Measurements from ENCODE around the gene POPDC2. TPM values are rescaled to one million over a fixed set of nuclear protein-coding genes. Genes with fewer than 3 reads are reported as not detected.

The POPDC2 gene
- total and polyA plus RNA-seq, 8 donors, result 1.4 to 10.7 (median 8.7) TPM

DNA sequence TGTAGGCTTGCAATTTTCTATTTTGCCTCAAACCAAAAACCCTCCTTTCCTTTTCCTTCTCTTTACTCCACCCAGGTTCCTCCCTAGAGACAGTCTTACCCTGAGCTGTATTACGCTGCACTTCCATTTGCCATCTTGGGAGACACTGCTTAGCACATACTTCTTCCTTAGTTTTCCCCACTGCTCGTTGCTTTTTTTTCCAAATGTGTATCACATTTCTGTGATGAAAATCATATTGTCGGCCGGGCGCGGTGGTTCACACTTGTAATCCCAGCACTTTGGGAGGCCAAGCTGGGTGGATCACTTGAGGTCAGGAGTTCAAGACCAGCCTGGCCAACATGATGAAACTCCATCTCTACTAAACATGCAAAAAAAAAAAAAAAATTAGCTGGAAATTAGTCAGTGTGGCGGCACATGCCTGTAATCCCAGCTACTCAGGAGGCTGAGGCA, 29.5 kb downstream of the POPDC2 start:
- Histone ChIP-seq H3K9me3 (no peaks in the 10 kb centered on the region), H3K36me3 (no peaks in the 10 kb centered on the region), H3K4me3 (no peak overlapping the region), H3K4me1 (peaks cover 0 to 18% (median 9%) of the 10 kb centered on the region in 4 donors), H3K27ac (peak overlapping the region in 3 of 5 donors; percentile 53 to 73 (median 66)), H3K27me3 (no peaks in the 10 kb centered on the region)
- TF ChIP-seq POLR2A (IDR thresholded peaks at IDR 0.05) (no peak), EP300 (IDR thresholded peaks at IDR 0.05) (no peak), POLR2AphosphoS5 (IDR thresholded peaks at IDR 0.05) (no peak)
- TF ChIP-seq, protein P1, sequence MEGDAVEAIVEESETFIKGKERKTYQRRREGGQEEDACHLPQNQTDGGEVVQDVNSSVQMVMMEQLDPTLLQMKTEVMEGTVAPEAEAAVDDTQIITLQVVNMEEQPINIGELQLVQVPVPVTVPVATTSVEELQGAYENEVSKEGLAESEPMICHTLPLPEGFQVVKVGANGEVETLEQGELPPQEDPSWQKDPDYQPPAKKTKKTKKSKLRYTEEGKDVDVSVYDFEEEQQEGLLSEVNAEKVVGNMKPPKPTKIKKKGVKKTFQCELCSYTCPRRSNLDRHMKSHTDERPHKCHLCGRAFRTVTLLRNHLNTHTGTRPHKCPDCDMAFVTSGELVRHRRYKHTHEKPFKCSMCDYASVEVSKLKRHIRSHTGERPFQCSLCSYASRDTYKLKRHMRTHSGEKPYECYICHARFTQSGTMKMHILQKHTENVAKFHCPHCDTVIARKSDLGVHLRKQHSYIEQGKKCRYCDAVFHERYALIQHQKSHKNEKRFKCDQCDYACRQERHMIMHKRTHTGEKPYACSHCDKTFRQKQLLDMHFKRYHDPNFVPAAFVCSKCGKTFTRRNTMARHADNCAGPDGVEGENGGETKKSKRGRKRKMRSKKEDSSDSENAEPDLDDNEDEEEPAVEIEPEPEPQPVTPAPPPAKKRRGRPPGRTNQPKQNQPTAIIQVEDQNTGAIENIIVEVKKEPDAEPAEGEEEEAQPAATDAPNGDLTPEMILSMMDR (IDR thresholded peaks at IDR 0.05), result no peak
- no peak for DNase-seq
- 83 to 90% (median 86%) methylated on average over 7 of the region's 7 CpGs for WGBS, 5 donors
- intact Hi-C loops (cut with DNase I; ENCODE audit: low total_unique reads), result no loop called here

DNA sequence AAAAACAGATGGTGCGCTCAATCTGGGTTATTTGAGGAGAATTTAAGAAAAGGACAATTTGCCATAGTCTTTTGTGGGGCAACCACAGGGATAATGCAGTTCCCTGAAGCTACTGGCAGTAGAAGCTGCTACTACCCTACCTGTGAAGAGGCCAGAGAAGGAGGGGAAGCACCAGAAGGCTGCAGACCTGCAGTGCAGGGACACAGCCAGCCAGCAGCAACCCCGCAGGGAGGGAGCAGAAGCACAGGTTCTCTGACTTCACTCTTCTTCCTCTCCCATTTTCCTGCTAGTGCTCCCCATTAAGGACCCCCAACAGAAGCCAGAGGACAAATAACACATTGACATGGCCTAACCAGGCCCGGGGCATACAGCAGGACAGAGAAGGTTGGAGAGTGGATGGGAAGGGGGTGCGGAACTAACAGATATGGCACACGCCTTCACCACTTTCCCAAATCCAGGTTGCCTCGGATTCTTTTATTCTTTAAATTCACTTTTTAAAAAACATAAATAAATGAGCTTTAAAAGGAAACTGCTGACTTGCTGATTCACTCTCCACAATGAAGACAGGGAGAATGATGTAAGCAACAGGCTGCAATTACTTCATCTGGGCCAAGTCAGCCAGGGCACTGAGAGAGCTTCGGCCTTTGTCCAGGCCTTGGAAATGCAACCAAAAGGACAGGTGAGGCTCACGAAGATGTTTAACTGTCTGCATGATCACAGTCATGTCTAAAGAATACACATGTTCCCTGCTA, 30.1 kb downstream of the POPDC2 start:
- WGBS, 5 donors, result 78 to 91% (median 83%) methylated on average over 7 to 8 of the region's 8 CpGs
- Histone ChIP-seq H3K9me3 (no peaks in the 10 kb centered on the region), H3K4me3 (no peak overlapping the region), H3K36me3 (no peaks in the 10 kb centered on the region), H3K27ac (peak overlapping the region in 4 of 5 donors; percentile 25 to 73 (median 60)), H3K4me1 (peaks cover 0 to 18% (median 9%) of the 10 kb centered on the region in 4 donors), H3K27me3 (no peaks in the 10 kb centered on the region)
- peak in 1 of 2 donors; percentile 23 for DNase-seq
- TF ChIP-seq, protein P1 (IDR thresholded peaks at IDR 0.05), result no peak
- no peak for TF ChIP-seq POLR2A (IDR thresholded peaks at IDR 0.05)
- no peak for TF ChIP-seq POLR2AphosphoS5 (IDR thresholded peaks at IDR 0.05)
- no peak for TF ChIP-seq EP300 (IDR thresholded peaks at IDR 0.05)
- intact Hi-C loops (cut with DNase I; ENCODE audit: low total_unique reads), result no loop called here

DNA sequence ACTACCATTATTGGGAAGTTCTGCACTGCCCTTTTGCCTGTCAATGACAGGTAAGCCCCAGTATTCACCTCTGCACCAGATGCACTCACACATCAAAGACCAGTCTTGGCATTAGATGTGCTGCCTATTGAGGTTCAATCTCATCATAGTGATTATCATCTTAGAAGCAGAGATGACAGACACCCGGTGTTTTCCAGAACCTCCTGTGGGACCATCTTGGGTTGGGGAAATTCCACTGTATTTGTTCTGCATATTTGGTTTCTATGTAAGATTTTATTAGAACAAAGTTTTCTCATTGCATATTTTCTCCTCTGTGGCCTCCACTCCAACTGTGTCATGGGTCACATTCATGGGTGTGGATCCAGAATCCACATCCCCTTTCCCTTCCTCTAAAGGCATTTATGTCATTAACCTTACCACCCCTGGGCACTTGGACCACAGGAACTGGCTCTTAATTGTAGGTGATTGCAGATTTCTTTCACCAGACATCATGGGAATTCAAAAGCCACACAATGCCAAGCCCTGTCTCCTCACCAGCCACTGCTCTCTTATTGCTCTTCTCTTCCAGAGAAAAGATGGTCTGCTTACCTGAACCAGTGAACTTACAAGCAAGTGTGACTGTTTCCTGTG, 31.5 kb downstream of the POPDC2 start:
- Histone ChIP-seq H3K4me1 (peaks cover 0 to 18% (median 9%) of the 10 kb centered on the region in 4 donors), H3K36me3 (no peaks in the 10 kb centered on the region), H3K9me3 (no peaks in the 10 kb centered on the region), H3K27ac (peak overlapping the region in 3 of 5 donors; percentile 14 to 73 (median 24)), H3K27me3 (no peaks in the 10 kb centered on the region), H3K4me3 (no peak overlapping the region)
- DNase-seq, result peak in 1 of 2 donors; percentile 46
- intact Hi-C loops (cut with DNase I; ENCODE audit: low total_unique reads), result no loop called here
- TF ChIP-seq, protein P1 (IDR thresholded peaks at IDR 0.05), result no peak
- peak in 1 of 3 donors; percentile 15 for TF ChIP-seq POLR2AphosphoS5 (IDR thresholded peaks at IDR 0.05)
- TF ChIP-seq EP300 (IDR thresholded peaks at IDR 0.05), result no peak
- 41 to 74% (median 65%) methylated on average over 1 of the region's 1 CpG for WGBS, 5 donors

DNA sequence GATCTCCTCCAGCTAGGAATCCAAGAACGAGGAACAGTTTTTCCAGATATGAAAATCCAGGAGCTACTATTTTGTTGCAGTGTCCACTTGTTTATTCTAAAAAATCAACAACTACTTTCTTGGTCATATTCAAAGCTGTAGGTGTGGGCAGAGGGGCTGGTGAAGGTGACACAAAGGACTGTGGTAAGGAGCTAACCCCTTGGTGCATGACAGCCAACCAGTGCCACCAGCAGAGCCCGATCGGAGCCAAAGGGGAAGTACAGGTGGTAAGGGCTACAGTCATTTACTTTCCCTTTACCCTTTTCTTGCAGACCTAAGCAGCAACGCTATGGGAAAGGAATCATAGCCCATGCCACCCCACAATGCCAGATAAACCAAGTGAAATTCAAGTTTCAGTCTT, 32.0 kb downstream of the POPDC2 start:
- Histone ChIP-seq H3K4me3 (no peak overlapping the region), H3K9me3 (no peaks in the 10 kb centered on the region), H3K27me3 (no peaks in the 10 kb centered on the region), H3K27ac (peak overlapping the region in 3 of 5 donors; percentile 14 to 73 (median 24)), H3K36me3 (no peaks in the 10 kb centered on the region), H3K4me1 (peaks cover 0 to 18% (median 9%) of the 10 kb centered on the region in 4 donors)
- WGBS, 5 donors, result 78 to 84% (median 80%) methylated on average over 4 of the region's 4 CpGs
- TF ChIP-seq EP300 (IDR thresholded peaks at IDR 0.05), result no peak
- no peak for TF ChIP-seq POLR2A (IDR thresholded peaks at IDR 0.05)
- TF ChIP-seq, protein P1 (IDR thresholded peaks at IDR 0.05), result no peak
- TF ChIP-seq POLR2AphosphoS5 (IDR thresholded peaks at IDR 0.05), result no peak
- DNase-seq, result no peak
- intact Hi-C loops (cut with DNase I; ENCODE audit: low total_unique reads), result no loop called here

Data from stomach (tissue), 9 donors.